GM19463 (cell line): Measurements from ENCODE around the gene GRM8.

Source experiments
- ATAC-seq: cut with Tn5 transposase; IDR thresholded peaks from one replicate; pipeline ENCODE4 v1.9.1; 2021; ENCODE audit warnings: mild to moderate bottlenecking, moderate library complexity; ENCODE audit not compliant: unreplicated experiment

The GRM8 gene

GRCh38 chr7:127231415-127231814, 21.3 kb downstream of the GRM8 start:
- no peak for ATAC-seq

- no peak for ATAC-seq
These were observed 22.4 kb downstream of the GRM8 start for GRCh38 chr7:127230192-127230925.

- no peak for ATAC-seq
These were observed 25.9 kb downstream of the GRM8 start for GRCh38 chr7:127226685-127227374.

- no peak for ATAC-seq
These were observed 31.0 kb downstream of the GRM8 start for GRCh38 chr7:127221731-127222130.

DNA sequence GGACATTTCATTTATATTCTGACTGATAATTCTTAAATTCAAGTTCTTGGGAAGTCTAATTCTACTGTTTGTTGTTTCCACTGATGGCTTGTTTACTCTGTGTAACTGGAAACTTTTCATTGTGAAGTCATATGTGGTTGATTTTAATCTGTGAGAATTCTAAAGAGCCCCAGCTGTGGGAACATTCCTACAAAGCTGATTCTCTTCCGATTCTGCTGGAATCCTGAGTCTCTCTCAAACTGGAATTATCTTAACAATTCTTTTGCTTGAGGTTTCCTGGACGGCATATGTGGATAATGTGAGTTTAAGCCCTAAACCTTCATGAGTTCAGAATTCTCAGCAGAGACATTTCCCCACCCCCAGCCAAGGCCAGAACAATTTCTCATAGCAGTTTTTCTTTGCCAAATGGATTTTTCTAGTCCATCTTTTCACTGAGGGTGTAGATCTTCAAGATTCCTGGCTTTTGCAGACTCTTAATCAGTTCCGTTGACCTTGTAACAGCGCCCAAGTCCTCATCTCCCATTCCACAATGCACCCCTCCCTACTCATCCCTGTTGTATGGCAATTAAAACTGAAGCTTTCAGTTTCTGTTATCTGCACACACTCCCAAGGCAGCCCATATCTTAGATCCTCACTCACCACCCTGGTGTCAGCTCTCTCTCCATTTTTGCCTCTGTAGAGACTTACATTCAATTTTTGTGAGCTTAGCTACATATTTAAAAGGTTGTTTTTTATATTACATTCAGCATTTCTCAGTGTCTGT, 37.6 kb downstream of the GRM8 start:
- ATAC-seq, result no peak

- no peak for ATAC-seq
These were observed 42.9 kb downstream of the GRM8 start for GRCh38 chr7:127209886-127210285.

- no peak for ATAC-seq
These were observed 43.9 kb downstream of the GRM8 start for GRCh38 chr7:127208860-127209259.

- no peak for ATAC-seq
These were observed 44.4 kb downstream of the GRM8 start for GRCh38 chr7:127208351-127208750.

- no peak for ATAC-seq
These were observed 44.9 kb downstream of the GRM8 start for GRCh38 chr7:127207806-127208205.

DNA sequence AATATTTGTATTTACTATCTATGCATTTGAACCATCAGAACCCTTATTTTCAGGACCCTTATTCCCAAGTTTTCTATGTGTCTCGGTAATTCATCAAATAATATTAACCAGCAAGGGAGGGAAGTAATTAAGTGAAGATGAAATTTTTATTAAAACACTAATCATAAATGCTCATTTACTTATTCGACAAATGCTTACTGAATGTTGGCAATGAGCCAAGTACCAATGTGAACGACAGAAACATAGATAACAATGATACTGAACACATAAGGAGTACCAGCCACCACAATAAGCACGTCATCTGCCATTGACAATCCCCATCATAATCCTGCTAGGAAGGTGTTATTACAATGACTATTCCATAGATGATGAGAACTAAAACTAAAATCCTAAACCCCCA, 45.5 kb downstream of the GRM8 start:
- ATAC-seq, result no peak

DNA sequence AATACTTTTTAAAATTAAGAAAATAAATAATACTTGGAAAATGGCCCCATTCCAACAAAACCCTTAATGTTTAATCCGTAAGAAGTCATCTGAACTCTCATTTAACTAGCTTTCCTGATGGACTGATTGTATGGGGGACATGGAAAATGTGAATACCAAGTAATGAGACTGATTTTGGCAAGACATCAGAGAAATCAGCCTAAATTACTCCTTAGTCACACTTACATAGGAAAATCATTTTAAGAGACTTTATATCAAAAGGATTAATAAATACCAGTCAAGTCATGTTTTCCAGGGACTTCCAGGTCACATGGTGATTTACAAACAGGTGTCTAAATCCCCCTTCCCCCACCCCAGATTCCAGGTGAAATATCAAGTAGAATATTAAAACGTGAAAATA, 58.2 kb downstream of the GRM8 start:
- ATAC-seq, result no peak

DNA sequence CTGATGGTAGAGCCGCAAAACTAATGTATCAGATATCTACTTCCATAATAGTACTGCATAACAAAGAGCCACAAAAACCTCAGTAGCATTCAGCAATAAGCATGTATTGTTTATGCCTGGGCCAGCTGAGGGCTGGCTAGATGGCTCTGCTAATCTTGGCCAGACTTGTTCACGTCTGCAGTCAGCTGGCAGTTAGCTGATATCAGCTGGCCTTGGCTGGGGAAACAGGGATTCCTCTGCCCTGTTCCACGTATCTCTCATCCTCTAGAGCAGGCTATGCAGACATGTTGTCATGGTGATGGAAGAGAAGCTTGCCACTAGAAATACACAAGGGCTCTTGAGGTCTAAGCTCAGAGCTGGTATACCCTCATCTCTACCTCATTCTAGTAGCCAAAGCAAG, 62.9 kb downstream of the GRM8 start:
- ATAC-seq, result no peak

GRCh38 chr7:127189074-127189473, 63.7 kb downstream of the GRM8 start:
- no peak for ATAC-seq

- ATAC-seq, result no peak
These were observed 65.0 kb downstream of the GRM8 start for GRCh38 chr7:127187740-127188139.

- no peak for ATAC-seq
These were observed 66.1 kb downstream of the GRM8 start for GRCh38 chr7:127186686-127187085.

DNA sequence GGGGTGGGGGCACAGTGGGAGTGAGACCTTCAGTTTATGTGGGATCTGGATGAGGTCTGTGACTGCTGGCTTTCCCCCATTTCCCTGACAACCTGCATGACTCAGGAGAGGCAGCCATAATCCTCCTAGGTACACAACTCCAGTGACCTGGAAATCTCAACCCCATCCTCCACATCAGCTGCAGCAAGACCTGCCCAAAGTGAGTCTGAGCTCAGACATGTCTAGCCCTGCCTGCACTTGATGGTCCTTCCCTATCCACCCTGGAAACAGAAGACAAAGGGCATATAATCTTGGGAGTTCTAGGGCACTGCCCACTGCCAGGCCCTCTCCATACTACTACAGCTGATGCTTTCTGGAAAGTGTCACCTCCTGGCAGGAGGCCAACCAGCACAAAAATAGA, 75.6 kb downstream of the GRM8 start:
- no peak for ATAC-seq

DNA sequence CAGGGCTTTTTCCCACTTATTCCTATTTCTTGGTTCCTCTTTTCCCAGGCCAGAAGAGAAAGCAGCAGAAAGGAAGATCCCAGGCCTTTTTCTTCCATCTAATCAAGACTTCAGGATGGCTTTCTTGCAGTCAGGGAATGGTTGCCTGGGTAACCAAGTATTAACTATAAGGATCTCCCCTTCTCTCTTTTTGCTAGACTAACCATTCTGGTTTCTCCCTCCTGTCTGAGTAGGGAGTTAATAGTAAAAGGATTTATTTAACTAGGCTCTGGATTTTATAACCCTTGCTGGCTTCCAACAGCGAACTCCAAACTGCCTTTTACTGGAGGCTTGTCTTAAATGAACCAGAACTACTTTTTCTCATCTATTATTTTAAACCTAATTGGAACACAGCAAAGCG, 90.4 kb downstream of the GRM8 start:
- no peak for ATAC-seq

DNA sequence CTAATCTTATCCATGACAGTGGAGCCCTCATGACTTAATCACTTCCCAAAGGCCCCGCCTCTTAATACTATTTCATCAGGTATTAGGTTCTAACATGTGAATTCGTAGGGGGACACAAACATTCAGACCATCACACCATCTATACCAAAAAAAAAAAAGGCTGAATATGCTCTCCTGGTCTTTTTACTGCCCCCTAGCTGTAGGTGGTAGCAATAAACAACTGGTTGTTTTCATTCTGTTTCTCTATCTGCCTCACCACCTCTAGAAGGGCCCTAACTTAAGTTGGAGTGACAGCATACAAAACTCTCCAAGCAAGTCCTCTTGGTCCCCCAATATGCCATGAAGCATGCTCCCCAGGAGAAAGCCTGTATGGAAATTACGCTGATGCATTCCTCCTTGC, 94.1 kb downstream of the GRM8 start:
- ATAC-seq, result peak; percentile 53

GRCh38 chr7:127154958-127155357, 97.8 kb downstream of the GRM8 start:
- no peak for ATAC-seq

- ATAC-seq, result no peak
These were observed 98.6 kb downstream of the GRM8 start for GRCh38 chr7:127154101-127154500.

DNA sequence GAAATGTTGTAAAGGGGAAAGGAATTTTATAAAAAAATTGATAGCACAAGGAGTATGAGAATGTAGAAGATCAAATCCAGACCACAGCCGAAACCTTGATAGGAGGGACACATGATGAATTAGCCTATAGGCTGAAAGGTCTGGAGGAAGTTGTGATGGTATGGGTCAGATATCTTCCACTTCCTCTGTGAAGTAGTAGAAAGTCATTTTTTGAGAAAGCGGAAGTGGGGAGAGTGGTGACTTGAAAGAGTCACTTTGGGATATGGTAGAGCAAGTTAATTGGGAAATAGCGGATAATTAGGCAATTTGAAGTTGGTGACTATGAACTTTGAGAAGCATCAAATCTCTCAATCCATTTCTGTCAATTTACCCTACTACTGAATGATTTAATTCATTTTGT, 99.4 kb downstream of the GRM8 start:
- ATAC-seq, result no peak

- ATAC-seq, result no peak
These were observed 100.3 kb downstream of the GRM8 start for GRCh38 chr7:127152423-127152822.
